GM21723 (cell line): ENCODE data around the gene PLAU.
A peak's percentile ranks its signal among the peaks of the same experiment; 100 is the strongest.
"Not testable (repeated sequence)": the region's sequence is repeated elsewhere in the genome, so short reads cannot be mapped to it uniquely, and the experiment has no call there.

Experiments used
- ATAC-seq: cut with Tn5 transposase; IDR thresholded peaks from one replicate; pipeline ENCODE4 v1.9.1; 2021; ENCODE audit warnings: mild to moderate bottlenecking, moderate library complexity; ENCODE audit not compliant: unreplicated experiment

Gene PLAU

DNA sequence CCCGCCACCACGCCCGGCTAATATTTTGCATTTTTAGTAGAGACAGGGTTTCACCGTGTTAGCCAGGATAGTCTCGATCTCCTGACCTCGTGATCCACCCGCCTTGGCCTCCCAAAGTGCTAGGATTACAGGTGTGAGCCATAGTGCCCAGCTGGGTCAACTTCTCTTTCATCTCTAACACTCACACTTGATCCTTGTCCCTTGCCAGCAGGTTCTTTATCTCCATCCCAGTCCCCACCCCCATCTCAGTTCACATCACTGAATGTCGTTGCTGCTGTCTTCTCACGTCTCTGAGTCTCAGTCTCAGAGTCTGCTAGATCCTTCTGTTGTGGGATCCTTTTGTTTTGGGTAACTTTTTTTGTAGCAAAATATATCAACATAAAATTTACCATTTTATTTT, 15.6 kb upstream of the PLAU start:
- not testable (repeated sequence) for ATAC-seq

- no peak for ATAC-seq
These were observed 13.2 kb upstream of the PLAU start for GRCh38 chr10:73897693-73898092.

DNA sequence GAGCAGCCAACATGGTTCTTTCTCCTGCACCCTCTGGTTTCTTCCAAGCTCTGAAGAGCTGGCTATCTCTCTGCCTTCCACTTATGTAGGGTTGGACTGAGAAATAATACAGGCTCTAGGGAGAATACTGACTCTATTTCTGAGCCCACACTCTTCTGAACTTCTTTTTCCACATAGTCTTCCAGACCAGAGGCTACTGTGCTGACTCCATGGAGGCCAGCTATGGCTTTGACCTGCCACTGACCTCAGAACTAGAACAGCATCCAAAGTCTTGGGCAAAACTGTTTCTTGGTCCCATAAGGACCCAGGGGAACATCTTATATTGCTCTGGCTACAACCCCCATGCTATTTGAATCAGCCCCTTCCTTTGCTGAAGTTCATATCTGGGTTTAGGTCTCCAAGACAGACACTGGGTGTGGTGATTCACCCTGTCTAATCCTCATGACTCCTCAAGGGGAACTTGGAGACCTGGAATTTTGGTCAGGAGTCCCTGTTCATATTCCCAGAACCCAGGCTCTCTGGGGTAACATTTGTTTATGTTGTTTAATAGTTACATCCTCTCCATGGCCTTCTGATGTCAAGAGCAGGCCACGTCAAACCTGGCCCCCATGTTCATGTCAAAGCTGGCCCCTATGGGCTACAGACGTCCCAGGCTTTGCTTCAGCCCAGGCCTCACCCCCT, 12.1 kb upstream of the PLAU start:
- ATAC-seq, result no peak

- ATAC-seq, result no peak
These were observed 11.5 kb upstream of the PLAU start for GRCh38 chr10:73899423-73899822.

DNA sequence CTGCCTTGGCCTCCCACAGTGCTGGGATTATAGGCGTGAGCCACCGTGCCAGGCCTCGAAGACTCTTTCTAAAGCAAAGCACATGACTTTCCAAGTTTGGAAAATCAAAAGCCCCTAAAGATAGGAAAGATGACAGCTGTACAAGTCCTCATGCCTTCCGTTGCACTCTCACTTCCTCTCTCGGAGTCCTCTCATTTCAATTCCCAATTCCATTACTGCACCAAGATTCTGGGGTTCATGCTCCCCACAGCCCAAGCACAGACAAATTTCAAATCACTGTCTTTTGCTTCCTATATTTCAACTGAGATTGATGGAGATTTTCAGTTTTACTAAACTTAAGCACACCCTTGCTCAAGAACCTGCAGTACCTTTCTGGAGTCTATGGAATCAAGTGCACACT, 10.9 kb upstream of the PLAU start:
- ATAC-seq, result no peak

DNA sequence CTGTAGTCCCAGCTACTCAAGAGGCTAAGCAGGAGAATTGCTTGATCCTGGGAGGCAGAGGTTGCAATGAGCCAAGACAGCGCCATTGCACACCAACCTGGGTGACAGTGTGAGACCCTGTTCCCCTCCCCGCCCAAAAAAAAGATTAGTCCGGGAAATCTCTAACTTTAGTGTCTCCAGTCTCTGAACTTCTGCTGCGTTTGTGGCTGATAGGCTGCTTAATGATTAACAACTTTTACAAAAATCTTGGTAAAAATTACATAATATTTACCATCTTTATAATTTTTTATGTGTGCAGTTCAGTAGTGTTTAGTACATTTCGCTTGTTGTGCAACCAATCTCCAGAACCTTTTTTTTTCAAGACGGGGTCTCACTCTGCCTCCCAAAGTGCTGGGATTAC, 9.7 kb upstream of the PLAU start:
- ATAC-seq, result no peak

DNA sequence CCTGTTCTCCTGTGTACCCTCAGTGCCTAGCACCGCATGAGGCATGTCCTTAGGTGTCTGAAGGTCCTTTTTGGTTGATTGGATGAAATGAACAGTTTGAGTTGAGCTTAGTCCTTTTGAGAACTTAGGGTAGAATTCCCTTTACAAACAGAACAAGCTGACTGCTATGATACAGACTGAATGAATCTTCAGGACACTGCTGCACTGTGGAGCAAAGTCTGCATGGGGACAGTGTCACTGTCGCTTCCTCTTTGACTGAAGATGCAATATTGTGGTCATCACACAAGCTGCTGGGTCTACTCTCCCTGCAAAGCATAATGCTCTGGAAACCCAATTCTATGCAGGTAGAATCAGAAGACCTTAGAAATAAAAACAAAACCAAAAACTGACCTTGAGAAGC, 8.6 kb upstream of the PLAU start:
- ATAC-seq, result no peak

- ATAC-seq, result no peak
These were observed 5.5 kb upstream of the PLAU start for GRCh38 chr10:73905256-73906020.

GRCh38 chr10:73906524-73907447, 4.1 kb upstream of the PLAU start:
- no peak for ATAC-seq

DNA sequence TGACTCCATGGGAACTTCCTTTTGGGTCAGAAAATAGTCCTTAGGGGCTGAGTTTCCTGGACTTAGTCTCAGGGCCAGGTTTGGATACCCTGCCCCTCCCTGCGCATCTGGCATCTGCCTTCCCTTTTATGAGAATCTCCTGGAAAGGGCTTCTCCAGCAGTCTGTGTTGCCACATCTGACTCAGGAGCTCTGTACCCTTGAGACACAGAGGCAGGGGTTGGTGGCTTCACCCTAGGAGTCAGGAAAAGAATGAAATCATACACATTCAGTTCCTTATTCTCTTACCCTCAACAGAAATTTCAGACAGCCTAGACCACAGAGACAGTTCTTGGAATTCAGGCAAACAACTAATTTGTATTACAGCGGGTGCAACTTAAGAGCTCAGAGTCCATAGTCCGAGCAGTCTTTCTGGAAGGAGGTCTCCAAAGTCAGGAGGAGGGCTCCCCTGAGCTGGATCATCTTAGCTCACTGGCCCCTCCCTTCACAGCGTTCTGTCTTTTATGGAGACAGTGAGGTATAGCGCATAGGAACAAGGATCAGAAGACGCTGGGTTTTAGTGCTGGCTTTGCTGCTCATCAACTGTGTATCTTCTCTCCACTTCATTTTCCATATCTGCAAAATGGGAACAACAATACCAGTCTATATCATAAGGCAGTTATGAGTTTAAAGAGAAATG, 3.0 kb upstream of the PLAU start:
- no peak for ATAC-seq

GRCh38 chr10:73908853-73909539, 1.9 kb upstream of the PLAU start:
- ATAC-seq, result peak; percentile 51

DNA sequence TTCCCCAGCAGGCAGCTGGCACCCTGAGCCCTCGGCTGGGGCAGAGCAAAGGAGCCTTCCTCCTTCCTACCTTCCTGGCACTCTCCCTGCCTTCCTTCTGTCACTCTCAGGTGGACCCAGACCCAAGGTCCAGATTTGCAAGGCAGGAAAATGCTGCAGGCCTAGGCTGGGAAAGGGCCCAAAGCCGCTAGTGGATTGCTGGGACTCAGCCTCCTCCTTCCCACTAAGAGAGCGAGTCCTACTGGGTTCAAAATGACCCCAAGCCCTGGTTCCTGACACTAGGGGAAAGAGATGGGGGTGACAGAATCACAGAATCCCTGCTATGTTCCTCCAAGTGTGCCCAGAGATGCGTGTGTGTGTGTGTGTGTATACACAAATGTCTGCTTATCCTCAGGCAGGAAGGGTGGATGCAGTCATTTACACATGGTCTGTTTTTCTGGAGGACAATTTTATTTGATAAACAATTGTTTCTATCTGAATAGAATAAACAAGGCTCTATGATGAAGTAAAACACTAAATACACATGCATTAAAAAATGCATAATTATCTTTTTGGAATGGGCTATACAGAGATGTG, 1.3 kb upstream of the PLAU start:
- ATAC-seq, result no peak

DNA sequence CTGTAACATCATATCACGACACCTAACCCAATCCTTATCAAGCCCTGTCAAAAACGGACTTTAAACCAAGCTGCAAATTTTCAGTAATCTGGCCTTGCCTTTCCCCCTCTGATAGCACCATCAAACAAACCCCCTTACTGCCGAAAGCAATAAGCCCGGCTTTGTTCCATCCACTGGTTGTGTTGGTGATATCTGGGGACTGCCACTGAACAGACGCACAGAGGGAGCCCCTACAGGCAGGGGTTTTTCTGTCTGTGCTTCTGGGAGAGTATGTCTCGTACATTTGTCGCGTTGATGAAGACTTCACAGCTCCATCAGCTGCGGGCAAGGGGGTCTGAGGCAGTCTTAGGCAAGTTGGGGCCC, 550 bp upstream of the PLAU start:
- ATAC-seq, result peak; percentile 12

- no peak for ATAC-seq
These were observed 647 bp downstream of the PLAU start for GRCh38 chr10:73911553-73912004.

GRCh38 chr10:73914036-73914435, 3.1 kb downstream of the PLAU start:
- no peak for ATAC-seq

DNA sequence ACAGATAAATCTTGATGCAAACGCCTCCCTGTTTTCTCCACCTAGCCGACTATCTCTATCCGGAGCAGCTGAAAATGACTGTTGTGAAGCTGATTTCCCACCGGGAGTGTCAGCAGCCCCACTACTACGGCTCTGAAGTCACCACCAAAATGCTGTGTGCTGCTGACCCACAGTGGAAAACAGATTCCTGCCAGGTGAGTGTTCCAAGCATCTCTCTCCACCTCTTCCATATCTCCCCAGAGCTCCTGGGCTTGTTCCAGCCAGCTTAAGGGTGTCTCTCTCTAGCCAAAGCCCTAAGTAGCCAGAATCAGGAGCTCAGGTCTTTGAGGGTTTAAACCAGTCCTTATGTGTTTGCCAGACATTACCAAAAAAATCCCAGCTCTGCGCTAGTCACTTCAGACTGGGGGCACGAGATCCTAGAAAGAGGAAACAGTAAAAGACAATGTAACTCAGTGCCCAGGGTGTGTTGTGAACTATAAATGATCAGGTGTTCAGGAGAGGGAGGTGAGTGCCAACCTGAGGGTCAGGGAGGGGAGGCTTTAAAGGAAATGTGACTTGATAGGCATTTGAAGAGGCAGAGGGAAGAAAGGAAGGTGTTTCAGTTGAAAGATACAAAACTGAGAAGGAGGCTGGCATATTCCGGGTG, 4.4 kb downstream of the PLAU start:
- ATAC-seq, result no peak

GRCh38 chr10:73916761-73917470, 6.0 kb downstream of the PLAU start:
- no peak for ATAC-seq

- ATAC-seq, result no peak
These were observed 6.8 kb downstream of the PLAU start for GRCh38 chr10:73917566-73918305.
